GM21576 (cell line): ENCODE measurements around the gene WDR7.

Source experiments
- ATAC-seq: cut with Tn5 transposase; IDR thresholded peaks from one replicate; pipeline ENCODE4 v1.9.1; 2021; ENCODE audit warnings: mild to moderate bottlenecking, moderate library complexity; ENCODE audit not compliant: unreplicated experiment

The WDR7 gene

GRCh38 chr18:57063601-57064103 is 412.5 kb downstream of the WDR7 start:
- no peak for ATAC-seq

GRCh38 chr18:57073501-57074187 is 422.5 kb downstream of the WDR7 start:
- ATAC-seq: no peak

- ATAC-seq: no peak
Measured at GRCh38 chr18:57075716-57076400, 424.7 kb downstream of the WDR7 start.

GRCh38 chr18:57077005-57077765 is 426.0 kb downstream of the WDR7 start:
- no peak for ATAC-seq

- peak; percentile 91 for ATAC-seq
Measured at GRCh38 chr18:57077786-57078552, 426.8 kb downstream of the WDR7 start.

- ATAC-seq: no peak
Measured at GRCh38 chr18:57078614-57079013, 427.5 kb downstream of the WDR7 start.

- no peak for ATAC-seq
Measured at GRCh38 chr18:57080479-57080878, 429.3 kb downstream of the WDR7 start.

GRCh38 chr18:57081899-57082298 is 430.7 kb downstream of the WDR7 start:
- no peak for ATAC-seq

GRCh38 chr18:57083485-57083884 is 432.3 kb downstream of the WDR7 start:
- ATAC-seq: no peak

GRCh38 chr18:57084331-57085271 is 433.4 kb downstream of the WDR7 start:
- ATAC-seq: peak; percentile 72

GRCh38 chr18:57085371-57085770 is 434.2 kb downstream of the WDR7 start:
- ATAC-seq: no peak

- ATAC-seq: no peak
Measured at GRCh38 chr18:57086163-57086562, 435.0 kb downstream of the WDR7 start.
